Measurements from ENCODE around the gene INKA2. TPM values are rescaled to one million over a fixed set of nuclear protein-coding genes. Genes with fewer than 3 reads are reported as not detected.
A peak's percentile ranks its signal among the peaks of the same experiment; 100 is the strongest.

INKA2 gene
- polyA plus RNA-seq, 2 donors, result 1.2 to 3.0 TPM

DNA sequence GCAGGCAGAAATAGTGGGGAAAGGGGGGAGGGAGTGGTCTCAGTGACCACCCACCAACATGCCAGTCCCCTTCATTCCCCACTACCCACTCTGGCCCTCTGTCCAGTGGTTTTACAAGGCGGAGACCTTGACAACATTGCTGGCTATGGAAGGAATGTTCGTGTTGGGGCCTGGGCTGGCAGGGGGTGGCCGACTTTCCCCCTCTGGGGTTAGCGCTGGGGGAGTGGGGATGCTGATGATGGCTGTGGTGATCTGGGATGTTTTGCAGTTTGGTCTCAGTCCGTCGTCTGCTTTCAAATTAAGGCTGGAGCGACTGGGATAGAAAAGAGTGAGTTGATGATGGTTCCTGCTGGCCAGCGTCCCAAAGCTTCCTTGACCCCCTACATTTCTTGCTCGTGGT is 36.8 kb upstream of the INKA2 start:
- Histone ChIP-seq H3K4me1 (ENCODE audit: control insufficient read depth in 2 of 2, insufficient read depth in 2 of 2, low read length in 1 of 2) (no peaks in the 10 kb centered on the region), H3K27me3 (ENCODE audit: control insufficient read depth in 1 of 2, insufficient read depth in 2 of 2, low read length in 2 of 2) (no peaks in the 10 kb centered on the region), H3K36me3 (ENCODE audit: control insufficient read depth in 2 of 2, insufficient read depth in 2 of 2, low read length in 1 of 2) (no peaks in the 10 kb centered on the region), H3K4me3 (ENCODE audit: low read depth in 1 of 2, low read length in 2 of 2) (no peak overlapping the region), H3K9me3 (ENCODE audit: control insufficient read depth in 2 of 2, insufficient read depth in 1 of 2, low read depth in 1 of 2, low read length in 1 of 2) (no peaks in the 10 kb centered on the region), H3K27ac (ENCODE audit: low read depth in 2 of 2, low read length in 1 of 2) (no peak overlapping the region)
- WGBS, 2 donors, result 80 to 82% methylated on average over 9 of the region's 9 CpGs

DNA sequence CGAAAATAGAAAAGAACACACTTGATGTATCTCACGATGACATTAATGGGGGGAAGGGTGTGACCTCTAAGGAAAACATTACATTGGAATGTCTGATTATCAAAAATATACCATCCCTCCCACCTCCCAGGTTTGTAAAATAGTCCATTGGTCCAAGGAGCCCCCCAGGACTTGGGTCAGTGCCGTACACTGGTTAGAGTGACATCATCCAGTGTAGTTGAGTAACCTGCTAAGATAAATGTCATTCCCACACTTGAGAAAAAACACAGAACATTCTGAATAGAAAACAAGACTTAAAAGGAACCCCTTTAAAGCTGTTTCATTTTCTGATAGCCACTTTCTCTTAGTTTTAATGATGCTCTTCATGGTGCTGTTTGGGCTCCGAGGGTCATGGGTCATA is 31.7 kb upstream of the INKA2 start:
- H3K27ac ChIP-seq (ENCODE audit: low read depth in 2 of 2, low read length in 1 of 2), result no peak overlapping the region
- H3K27me3 ChIP-seq (ENCODE audit: control insufficient read depth in 1 of 2, insufficient read depth in 2 of 2, low read length in 2 of 2), result no peaks in the 10 kb centered on the region
- H3K4me3 ChIP-seq (ENCODE audit: low read depth in 1 of 2, low read length in 2 of 2), result no peak overlapping the region
- H3K36me3 ChIP-seq (ENCODE audit: control insufficient read depth in 2 of 2, insufficient read depth in 2 of 2, low read length in 1 of 2), result peaks cover 0 to under 1% of the 10 kb centered on the region in 2 donors
- no peaks in the 10 kb centered on the region for H3K4me1 ChIP-seq (ENCODE audit: control insufficient read depth in 2 of 2, insufficient read depth in 2 of 2, low read length in 1 of 2)
- H3K9me3 ChIP-seq (ENCODE audit: control insufficient read depth in 2 of 2, insufficient read depth in 1 of 2, low read depth in 1 of 2, low read length in 1 of 2), result no peaks in the 10 kb centered on the region
- WGBS, 2 donors, result 85 to 87% methylated on average over 4 of the region's 4 CpGs

DNA sequence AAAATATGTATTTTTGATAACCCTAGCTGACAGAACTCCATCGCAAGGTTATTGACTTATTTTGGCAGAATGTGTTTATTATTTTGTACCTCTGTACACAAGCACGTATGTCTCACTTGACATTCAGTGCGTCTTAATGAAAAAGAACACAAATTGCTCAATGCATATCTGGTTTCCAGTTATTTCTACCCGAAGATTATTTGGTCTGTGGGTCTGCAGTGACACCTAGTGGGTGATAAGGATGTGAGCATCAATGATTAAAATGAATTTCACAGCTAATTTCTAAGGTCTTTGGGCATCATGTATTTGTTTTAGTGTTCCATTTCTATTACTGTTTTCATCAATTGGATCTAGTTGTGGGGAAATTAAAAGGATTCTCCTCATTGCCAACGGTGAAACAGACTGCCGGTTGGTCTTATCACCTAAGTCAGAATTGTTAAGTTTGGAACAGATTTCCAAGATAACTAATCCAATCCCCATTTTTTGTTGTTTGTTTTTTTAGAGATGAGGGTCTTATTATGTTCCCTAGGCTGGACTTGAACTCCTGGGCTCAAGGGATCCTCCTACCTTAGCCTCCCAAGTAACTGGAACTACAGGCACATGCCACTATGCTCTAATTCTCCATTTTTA is 30.4 kb upstream of the INKA2 start:
- Histone ChIP-seq H3K4me3 (ENCODE audit: low read depth in 1 of 2, low read length in 2 of 2) (no peak overlapping the region), H3K27me3 (ENCODE audit: control insufficient read depth in 1 of 2, insufficient read depth in 2 of 2, low read length in 2 of 2) (no peaks in the 10 kb centered on the region), H3K36me3 (ENCODE audit: control insufficient read depth in 2 of 2, insufficient read depth in 2 of 2, low read length in 1 of 2) (peaks cover 3 to 4% of the 10 kb centered on the region in 2 donors), H3K9me3 (ENCODE audit: control insufficient read depth in 2 of 2, insufficient read depth in 1 of 2, low read depth in 1 of 2, low read length in 1 of 2) (no peaks in the 10 kb centered on the region), H3K27ac (ENCODE audit: low read depth in 2 of 2, low read length in 1 of 2) (no peak overlapping the region), H3K4me1 (ENCODE audit: control insufficient read depth in 2 of 2, insufficient read depth in 2 of 2, low read length in 1 of 2) (no peaks in the 10 kb centered on the region)
- WGBS, 2 donors, result 32 to 33% methylated on average over 6 of the region's 6 CpGs

DNA sequence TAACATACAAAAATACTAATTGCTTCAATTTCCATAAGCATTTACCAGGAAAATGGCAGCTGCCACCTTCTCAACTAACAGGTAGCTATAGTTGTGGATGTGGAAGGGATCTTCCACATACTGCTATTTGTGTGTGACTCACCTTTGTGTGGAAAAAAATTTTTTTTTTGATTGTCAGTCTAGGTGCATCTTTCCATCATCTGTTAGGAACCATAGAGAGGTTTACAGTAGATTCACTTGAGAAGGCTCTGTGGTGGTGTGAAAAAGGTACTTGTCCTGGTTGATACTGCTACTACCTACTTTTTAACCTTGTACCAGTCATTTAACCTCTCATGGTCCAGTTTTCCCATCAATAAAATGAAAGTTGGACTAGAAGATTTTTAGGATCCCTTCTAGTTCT is 29.4 kb upstream of the INKA2 start:
- no peaks in the 10 kb centered on the region for H3K4me1 ChIP-seq (ENCODE audit: control insufficient read depth in 2 of 2, insufficient read depth in 2 of 2, low read length in 1 of 2)
- peaks cover 3 to 4% of the 10 kb centered on the region in 2 donors for H3K36me3 ChIP-seq (ENCODE audit: control insufficient read depth in 2 of 2, insufficient read depth in 2 of 2, low read length in 1 of 2)
- no peak overlapping the region for H3K27ac ChIP-seq (ENCODE audit: low read depth in 2 of 2, low read length in 1 of 2)
- no peaks in the 10 kb centered on the region for H3K9me3 ChIP-seq (ENCODE audit: control insufficient read depth in 2 of 2, insufficient read depth in 1 of 2, low read depth in 1 of 2, low read length in 1 of 2)
- H3K27me3 ChIP-seq (ENCODE audit: control insufficient read depth in 1 of 2, insufficient read depth in 2 of 2, low read length in 2 of 2), result no peaks in the 10 kb centered on the region
- no peak overlapping the region for H3K4me3 ChIP-seq (ENCODE audit: low read depth in 1 of 2, low read length in 2 of 2)

DNA sequence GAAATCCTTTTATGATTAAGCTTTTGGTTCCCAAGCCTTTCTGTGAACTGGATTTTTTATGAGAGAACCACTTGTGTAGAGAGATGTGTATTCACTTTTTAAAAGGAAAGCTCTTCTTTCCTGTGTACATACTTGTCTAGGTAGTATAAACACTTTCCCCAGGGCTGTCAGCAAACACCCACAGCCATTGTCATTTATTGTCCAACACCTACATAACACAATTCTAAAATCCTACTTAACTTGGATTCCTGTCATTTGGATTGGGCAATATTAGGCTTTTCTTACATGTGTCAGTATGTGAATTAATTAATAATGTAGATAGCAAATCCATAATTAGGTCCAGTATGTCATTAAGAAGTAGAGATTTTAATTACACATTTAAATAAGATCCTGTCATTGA is 28.8 kb upstream of the INKA2 start:
- Histone ChIP-seq H3K4me3 (ENCODE audit: low read depth in 1 of 2, low read length in 2 of 2) (no peak overlapping the region), H3K36me3 (ENCODE audit: control insufficient read depth in 2 of 2, insufficient read depth in 2 of 2, low read length in 1 of 2) (peaks cover 3 to 6% of the 10 kb centered on the region in 2 donors), H3K4me1 (ENCODE audit: control insufficient read depth in 2 of 2, insufficient read depth in 2 of 2, low read length in 1 of 2) (no peaks in the 10 kb centered on the region), H3K27ac (ENCODE audit: low read depth in 2 of 2, low read length in 1 of 2) (no peak overlapping the region), H3K27me3 (ENCODE audit: control insufficient read depth in 1 of 2, insufficient read depth in 2 of 2, low read length in 2 of 2) (no peaks in the 10 kb centered on the region), H3K9me3 (ENCODE audit: control insufficient read depth in 2 of 2, insufficient read depth in 1 of 2, low read depth in 1 of 2, low read length in 1 of 2) (no peaks in the 10 kb centered on the region)

DNA sequence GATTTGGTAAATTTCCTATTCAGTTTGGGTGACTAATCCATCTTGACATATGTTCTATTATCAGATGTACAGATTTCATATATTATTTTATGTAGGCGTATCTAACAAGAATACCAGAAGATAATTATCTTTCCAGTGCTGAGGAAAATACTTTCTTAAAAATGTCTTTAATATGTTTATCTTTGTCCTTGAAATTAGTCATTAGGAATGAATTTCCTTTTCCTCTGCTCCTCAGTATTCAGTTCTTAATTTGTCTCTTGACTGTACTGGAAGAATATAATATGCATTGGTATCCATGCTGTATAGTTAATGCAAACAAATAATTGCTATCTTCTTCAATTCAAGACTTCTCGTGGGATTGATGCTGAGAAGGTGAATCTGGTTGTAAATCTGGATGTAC is 23.1 kb upstream of the INKA2 start:
- WGBS, 2 donors, result 95 to 96% methylated on average over 2 of the region's 2 CpGs

DNA sequence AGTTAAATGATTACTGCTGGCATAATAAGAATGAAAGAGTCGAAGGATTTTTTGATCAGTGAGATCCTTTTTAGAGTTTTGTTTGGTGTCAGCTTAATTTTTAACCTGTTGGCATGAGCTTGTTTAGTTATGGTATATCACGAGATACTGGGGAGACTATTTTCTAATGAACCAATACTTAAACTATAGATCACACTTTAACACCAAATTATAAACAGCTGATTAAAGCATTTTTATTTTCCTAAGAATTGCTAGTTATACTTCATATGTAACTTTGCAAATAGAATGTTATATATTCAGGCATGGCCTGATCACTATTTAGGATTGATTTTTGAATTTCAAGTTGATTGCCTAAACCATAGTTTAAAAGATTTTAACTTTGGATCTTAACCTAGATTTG is 22.5 kb upstream of the INKA2 start:
- WGBS, 2 donors, result 77 to 87% methylated on average over 2 of the region's 2 CpGs
- peaks cover 3 to 10% of the 10 kb centered on the region in 2 donors for H3K36me3 ChIP-seq (ENCODE audit: control insufficient read depth in 2 of 2, insufficient read depth in 2 of 2, low read length in 1 of 2)
- no peak overlapping the region for H3K27ac ChIP-seq (ENCODE audit: low read depth in 2 of 2, low read length in 1 of 2)
- peaks cover 0 to 3% of the 10 kb centered on the region in 2 donors for H3K4me1 ChIP-seq (ENCODE audit: control insufficient read depth in 2 of 2, insufficient read depth in 2 of 2, low read length in 1 of 2)
- H3K27me3 ChIP-seq (ENCODE audit: control insufficient read depth in 1 of 2, insufficient read depth in 2 of 2, low read length in 2 of 2), result no peaks in the 10 kb centered on the region
- H3K4me3 ChIP-seq (ENCODE audit: low read depth in 1 of 2, low read length in 2 of 2), result no peak overlapping the region
- H3K9me3 ChIP-seq (ENCODE audit: control insufficient read depth in 2 of 2, insufficient read depth in 1 of 2, low read depth in 1 of 2, low read length in 1 of 2), result no peaks in the 10 kb centered on the region

More for the DNA sequence above, 23.1 kb upstream of the INKA2 start:
- no peaks in the 10 kb centered on the region for H3K4me1 ChIP-seq (ENCODE audit: control insufficient read depth in 2 of 2, insufficient read depth in 2 of 2, low read length in 1 of 2)
- no peak overlapping the region for H3K4me3 ChIP-seq (ENCODE audit: low read depth in 1 of 2, low read length in 2 of 2)
- H3K36me3 ChIP-seq (ENCODE audit: control insufficient read depth in 2 of 2, insufficient read depth in 2 of 2, low read length in 1 of 2), result peaks cover 3 to 10% of the 10 kb centered on the region in 2 donors
- no peak overlapping the region for H3K27ac ChIP-seq (ENCODE audit: low read depth in 2 of 2, low read length in 1 of 2)
- H3K27me3 ChIP-seq (ENCODE audit: control insufficient read depth in 1 of 2, insufficient read depth in 2 of 2, low read length in 2 of 2), result no peaks in the 10 kb centered on the region
- no peaks in the 10 kb centered on the region for H3K9me3 ChIP-seq (ENCODE audit: control insufficient read depth in 2 of 2, insufficient read depth in 1 of 2, low read depth in 1 of 2, low read length in 1 of 2)

DNA sequence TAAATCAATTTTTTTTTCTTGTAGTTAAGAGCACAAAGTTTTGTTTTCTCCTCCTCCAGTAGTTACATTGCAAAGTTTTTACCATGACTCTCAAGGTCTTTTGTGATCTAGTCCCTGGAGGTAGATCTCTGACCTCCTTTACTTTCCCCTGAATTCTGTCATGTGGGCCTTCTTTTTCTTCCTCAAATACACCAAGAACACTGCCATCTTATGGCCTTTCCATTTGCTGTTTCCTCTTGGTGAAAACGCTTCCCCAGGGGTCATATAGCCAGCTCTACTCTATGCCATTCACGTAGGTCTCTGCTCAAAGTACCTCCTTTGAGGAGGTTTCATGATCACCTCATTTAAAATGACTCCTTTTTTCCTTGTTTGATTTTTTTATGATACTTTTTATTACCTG is 19.2 kb upstream of the INKA2 start:
- Histone ChIP-seq H3K4me1 (ENCODE audit: control insufficient read depth in 2 of 2, insufficient read depth in 2 of 2, low read length in 1 of 2) (peaks cover 0 to 3% of the 10 kb centered on the region in 2 donors), H3K4me3 (ENCODE audit: low read depth in 1 of 2, low read length in 2 of 2) (no peak overlapping the region), H3K9me3 (ENCODE audit: control insufficient read depth in 2 of 2, insufficient read depth in 1 of 2, low read depth in 1 of 2, low read length in 1 of 2) (no peaks in the 10 kb centered on the region), H3K36me3 (ENCODE audit: control insufficient read depth in 2 of 2, insufficient read depth in 2 of 2, low read length in 1 of 2) (peaks cover 0 to 7% of the 10 kb centered on the region in 2 donors), H3K27ac (ENCODE audit: low read depth in 2 of 2, low read length in 1 of 2) (no peak overlapping the region), H3K27me3 (ENCODE audit: control insufficient read depth in 1 of 2, insufficient read depth in 2 of 2, low read length in 2 of 2) (no peaks in the 10 kb centered on the region)
- 64 to 69% methylated on average over 2 of the region's 2 CpGs for WGBS, 2 donors

DNA sequence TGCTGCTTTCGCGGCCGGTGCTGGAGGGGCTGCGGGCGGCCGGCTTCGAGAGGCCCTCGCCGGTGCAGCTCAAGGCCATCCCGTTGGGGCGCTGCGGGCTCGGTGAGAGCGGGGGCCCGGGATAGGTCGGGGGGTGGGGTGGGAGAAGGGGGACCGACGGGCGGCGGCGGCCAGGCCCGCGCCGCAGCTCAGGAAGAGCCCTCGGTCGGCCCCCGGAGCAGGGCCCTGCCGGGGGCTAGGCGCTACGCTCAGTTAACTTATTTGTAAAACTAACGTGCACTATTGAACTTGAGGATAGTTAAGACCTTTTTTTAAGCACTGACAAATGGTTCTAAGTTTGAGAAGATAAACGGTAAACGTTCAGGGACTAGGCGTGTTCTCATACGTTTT is 16.9 kb upstream of the INKA2 start:
- Histone ChIP-seq H3K27ac (ENCODE audit: low read depth in 2 of 2, low read length in 1 of 2) (peak overlapping the region; percentile 95 to 96), H3K4me1 (ENCODE audit: control insufficient read depth in 2 of 2, insufficient read depth in 2 of 2, low read length in 1 of 2) (peaks cover 0 to 3% of the 10 kb centered on the region in 2 donors), H3K36me3 (ENCODE audit: control insufficient read depth in 2 of 2, insufficient read depth in 2 of 2, low read length in 1 of 2) (no peaks in the 10 kb centered on the region), H3K27me3 (ENCODE audit: control insufficient read depth in 1 of 2, insufficient read depth in 2 of 2, low read length in 2 of 2) (no peaks in the 10 kb centered on the region), H3K9me3 (ENCODE audit: control insufficient read depth in 2 of 2, insufficient read depth in 1 of 2, low read depth in 1 of 2, low read length in 1 of 2) (no peaks in the 10 kb centered on the region), H3K4me3 (ENCODE audit: low read depth in 1 of 2, low read length in 2 of 2) (peak overlapping the region; percentile 76 to 90)
- 0 to 1% methylated on average over 30 to 35 of the region's 35 CpGs for WGBS, 2 donors

DNA sequence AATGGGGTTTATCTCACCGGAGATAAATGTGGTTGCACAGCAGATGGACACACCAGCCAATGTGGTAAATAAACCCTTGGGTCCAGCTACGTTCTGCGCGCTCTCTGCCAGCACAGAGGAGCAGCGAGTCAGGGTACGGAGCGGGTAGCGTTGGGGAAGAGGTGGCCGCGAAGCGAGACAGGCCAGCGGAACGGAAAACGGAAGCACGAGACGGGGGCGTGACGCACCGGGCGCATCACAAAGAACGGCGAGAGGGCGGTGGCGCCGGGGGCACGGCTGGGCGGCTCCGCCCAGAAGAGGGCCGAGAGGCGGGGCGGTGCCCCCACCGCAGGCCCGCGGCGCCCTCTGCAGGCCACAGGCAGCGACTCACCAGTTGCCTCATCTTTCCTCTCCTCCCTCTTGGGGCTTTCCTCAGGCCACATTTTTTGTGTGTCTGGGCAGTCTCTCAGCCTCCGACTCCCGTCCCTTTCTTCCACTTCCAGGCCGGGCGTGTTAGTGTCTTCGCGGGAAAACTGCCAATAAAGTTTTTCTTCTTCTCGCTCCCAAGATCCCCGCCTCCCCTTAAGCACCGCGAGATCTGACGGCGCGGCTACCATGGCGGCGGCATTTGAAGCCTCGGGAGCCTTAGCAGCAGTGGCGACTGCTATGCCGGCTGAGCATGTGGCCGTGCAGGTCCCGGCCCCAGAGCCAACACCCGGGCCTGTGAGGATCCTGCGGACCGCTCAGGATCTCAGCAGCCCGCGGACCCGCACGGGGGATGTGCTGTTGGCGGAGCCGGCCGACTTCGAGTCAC is 16.3 kb upstream of the INKA2 start, which contains the start of gene DDX20:
TSS of gene DDX20 (plus strand) at position 571 of the 793 bp plus-strand sequence. CDS start at position 595, 24 bp downstream.
- Histone ChIP-seq H3K27me3 (ENCODE audit: control insufficient read depth in 1 of 2, insufficient read depth in 2 of 2, low read length in 2 of 2) (no peaks in the 10 kb centered on the region), H3K4me3 (ENCODE audit: low read depth in 1 of 2, low read length in 2 of 2) (peak within 1 kb of the TSS; percentile 76 to 90), H3K9me3 (ENCODE audit: control insufficient read depth in 2 of 2, insufficient read depth in 1 of 2, low read depth in 1 of 2, low read length in 1 of 2) (no peaks in the 10 kb centered on the region), H3K4me1 (ENCODE audit: control insufficient read depth in 2 of 2, insufficient read depth in 2 of 2, low read length in 1 of 2) (peaks cover 0 to 3% of the 10 kb centered on the region in 2 donors), H3K27ac (ENCODE audit: low read depth in 2 of 2, low read length in 1 of 2) (peak within 1 kb of the TSS; percentile 95 to 96), H3K36me3 (ENCODE audit: control insufficient read depth in 2 of 2, insufficient read depth in 2 of 2, low read length in 1 of 2) (no peaks in the 10 kb centered on the region)
- WGBS, 2 donors, result 0% methylated on average over 63 to 67 of the region's 67 CpGs
